Liver (tissue), 9 donors: ENCODE results near the gene TMEM97. TPM values are rescaled to one million over a fixed set of nuclear protein-coding genes. Genes with fewer than 3 reads are reported as not detected.

Experiments used
- DNase-seq: peaks from one replicate; pipeline ENCODE4 v3.0.0-alpha.2; 2017; ENCODE audit warnings: low spot score
- H3K27ac ChIP-seq, 2 donors: one replicate each; pipeline ENCODE4 v1.7.0; 2013; ENCODE audit warnings: inconsistent platforms in 2 of 2, low read length in 2 of 2, control low read depth in 1 of 2, low read depth in 1 of 2, mild to moderate bottlenecking in 1 of 2
- H3K27me3 ChIP-seq, 4 donors: one replicate each; pipeline versions ENCODE4 v1.6.1 to v1.7.0; 2013; ENCODE audit warnings: low read length in 3 of 4, inconsistent platforms in 1 of 4, mild to moderate bottlenecking in 1 of 4, moderate library complexity in 1 of 4; ENCODE audit not compliant: control insufficient read depth in 4 of 4, insufficient read depth in 4 of 4
- H3K36me3 ChIP-seq, 4 donors: one replicate each; pipeline versions ENCODE4 v1.6.1 to v1.7.0; 2013; ENCODE audit warnings: low read length in 3 of 4, mild to moderate bottlenecking in 3 of 4, low read depth in 1 of 4, moderate library complexity in 1 of 4; ENCODE audit not compliant: control insufficient read depth in 4 of 4, insufficient read depth in 3 of 4
- H3K4me1 ChIP-seq, 4 donors: one replicate each; pipeline versions ENCODE4 v1.6.1 to v1.7.0; 2013; ENCODE audit warnings: low read length in 3 of 4, mild to moderate bottlenecking in 3 of 4, moderate library complexity in 1 of 4; ENCODE audit not compliant: control insufficient read depth in 4 of 4, insufficient read depth in 4 of 4
- H3K4me3 ChIP-seq, 3 donors: one replicate each; pipeline versions ENCODE4 v1.6.1 to v1.7.0; 2013; ENCODE audit warnings: low read length in 3 of 3, control low read depth in 1 of 3, low read depth in 1 of 3, mild to moderate bottlenecking in 1 of 3
- H3K9ac ChIP-seq, 2 donors: one replicate each; pipeline ENCODE4 v1.7.0; 2013; ENCODE audit warnings: low read length in 2 of 2, mild to moderate bottlenecking in 2 of 2, moderate library complexity in 2 of 2, control low read depth in 1 of 2, low read depth in 1 of 2
- H3K9me3 ChIP-seq, 4 donors: one replicate each; pipeline versions ENCODE4 v1.6.1 to v1.7.0; 2013; ENCODE audit warnings: low read length in 3 of 4; ENCODE audit not compliant: control insufficient read depth in 4 of 4
- EGR1 ChIP-seq, 2 donors: IDR thresholded peaks; 2 replicates each; pipeline ENCODE4 v1.6.1; 2016 to 2018; ENCODE audit warnings: antibody characterized with exemption in 2 of 2, low read depth in 2 of 2
- FOXA1 ChIP-seq: IDR thresholded peaks from 2 replicates; pipeline ENCODE4 v1.6.1; 2016; ENCODE audit warnings: antibody characterized with exemption
- FOXA2 ChIP-seq: IDR thresholded peaks from 2 replicates; pipeline ENCODE4 v1.6.1; 2016; ENCODE audit warnings: antibody characterized with exemption
- GABPA ChIP-seq, 2 donors: IDR thresholded peaks in 1 of 2; conservative IDR thresholded peaks in 1 of 2; 2 replicates each; pipeline ENCODE4 v1.6.1; 2016; ENCODE audit warnings: antibody characterized with exemption in 2 of 2, mild to moderate bottlenecking in 1 of 2, moderate library complexity in 1 of 2
- HNF4A ChIP-seq, 2 donors: conservative IDR thresholded peaks; 2 replicates each; pipeline ENCODE4 v1.6.1; 2016; ENCODE audit warnings: antibody characterized with exemption in 2 of 2, mild to moderate bottlenecking in 2 of 2
- HNF4G ChIP-seq: IDR thresholded peaks from 2 replicates; pipeline ENCODE4 v1.6.1; 2016; ENCODE audit warnings: antibody characterized with exemption
- JUND ChIP-seq, 2 donors: IDR thresholded peaks; 2 replicates each; pipeline ENCODE4 v1.6.1; 2016; ENCODE audit warnings: antibody characterized with exemption in 2 of 2
- RAD21 ChIP-seq, 2 donors: IDR thresholded peaks; 2 replicates each; pipeline ENCODE4 v1.6.1; 2016; ENCODE audit warnings: antibody characterized with exemption in 2 of 2, mild to moderate bottlenecking in 2 of 2
- RXRA ChIP-seq, 2 donors: IDR thresholded peaks; 2 replicates each; pipeline ENCODE4 v1.6.1; 2017 to 2018; ENCODE audit warnings: antibody characterized with exemption in 2 of 2, mild to moderate bottlenecking in 1 of 2
- SP1 ChIP-seq: IDR thresholded peaks from 2 replicates; pipeline ENCODE4 v1.6.1; 2018; ENCODE audit warnings: antibody characterized with exemption, mild to moderate bottlenecking
- TAF1 ChIP-seq: conservative IDR thresholded peaks from 2 replicates; pipeline ENCODE4 v1.6.1; 2016; ENCODE audit warnings: antibody characterized with exemption, mild to moderate bottlenecking
- WGBS: extraction: QIAGEN DNeasy Blood & Tissue Kit; methylation state at CpG from one replicate; pipeline ENCODE4 v1.1.7; 2013; 5-methylcytosine and 5-hydroxymethylcytosine counted together
- polyA plus RNA-seq, 2 donors: library from polyadenylated mRNA; stranded (reverse) in 1 of 2; unstranded in 1 of 2; fragments of 200-250 nt in 1 of 2; fragments of >200 nt in 1 of 2; fragmentation: Nextera tagmentation in 1 of 2; extraction: Ambion mirVana in 1 of 2; gene quantifications; one replicate each; pipeline versions ENCODE4 v1.2.1 to v1.2.3, GENCODE V29; 2013 to 2015
- total RNA-seq, 2 donors: library from RNA; depleted of rRNA; stranded (reverse); fragments of >200 nt; gene quantifications; one replicate each; pipeline ENCODE4 v1.2.3, GENCODE V29; 2014
- TF ChIP-seq, protein P1 (sequence below): fragments of 150-350 bp; IDR thresholded peaks from 2 replicates; pipeline ENCODE4 v1.5.1; 2017; ENCODE audit warnings: improper control_type of control experiment, low read depth, low read length; ENCODE audit not compliant: missing input control
- TF ChIP-seq, protein P2 (sequence below): IDR thresholded peaks from 2 replicates; pipeline ENCODE4 v1.6.1; 2016; ENCODE audit warnings: antibody characterized with exemption
- donor health status: healthy.
- donor health status: healthy.
- donor health status: healthy.
- donor health status: healthy.
- donor health status: healthy.

TMEM97 gene
- total and polyA plus RNA-seq, 4 donors = 29.5 to 90.2 (median 63.5) TPM

DNA sequence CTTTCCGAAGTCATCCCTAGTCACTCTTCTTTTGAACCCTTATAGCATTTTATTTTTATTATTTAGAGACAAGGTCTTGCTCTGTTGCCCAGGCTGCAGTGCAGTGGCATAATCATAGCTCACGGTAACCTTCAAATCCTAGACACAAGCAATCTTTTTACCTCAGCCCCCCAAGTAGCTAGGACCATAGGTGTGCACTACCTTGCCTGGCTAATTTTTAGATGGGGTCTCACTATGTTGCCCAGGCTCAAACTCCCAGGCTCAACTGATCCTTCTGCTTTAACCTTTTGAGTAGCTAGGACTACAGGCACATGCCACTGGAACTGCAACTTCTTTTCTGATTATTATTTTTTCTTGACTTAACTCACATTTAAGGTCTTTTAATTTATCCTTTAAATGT, 33.0 kb upstream of the TMEM97 start:
- H3K9me3 ChIP-seq = no peaks in the 10 kb centered on the region
- H3K4me1 ChIP-seq = no peaks in the 10 kb centered on the region
- H3K36me3 ChIP-seq = no peaks in the 10 kb centered on the region
- no peak overlapping the region for H3K4me3 ChIP-seq
- no peak for DNase-seq
- H3K9ac ChIP-seq = no peak overlapping the region
- no peak for TF ChIP-seq GABPA (IDR thresholded peaks at IDR 0.05 in 1 of 2, conservative IDR thresholded peaks at IDR 0.05 in 1 of 2)
- TF ChIP-seq TAF1 = no peak
- TF ChIP-seq, protein P1, sequence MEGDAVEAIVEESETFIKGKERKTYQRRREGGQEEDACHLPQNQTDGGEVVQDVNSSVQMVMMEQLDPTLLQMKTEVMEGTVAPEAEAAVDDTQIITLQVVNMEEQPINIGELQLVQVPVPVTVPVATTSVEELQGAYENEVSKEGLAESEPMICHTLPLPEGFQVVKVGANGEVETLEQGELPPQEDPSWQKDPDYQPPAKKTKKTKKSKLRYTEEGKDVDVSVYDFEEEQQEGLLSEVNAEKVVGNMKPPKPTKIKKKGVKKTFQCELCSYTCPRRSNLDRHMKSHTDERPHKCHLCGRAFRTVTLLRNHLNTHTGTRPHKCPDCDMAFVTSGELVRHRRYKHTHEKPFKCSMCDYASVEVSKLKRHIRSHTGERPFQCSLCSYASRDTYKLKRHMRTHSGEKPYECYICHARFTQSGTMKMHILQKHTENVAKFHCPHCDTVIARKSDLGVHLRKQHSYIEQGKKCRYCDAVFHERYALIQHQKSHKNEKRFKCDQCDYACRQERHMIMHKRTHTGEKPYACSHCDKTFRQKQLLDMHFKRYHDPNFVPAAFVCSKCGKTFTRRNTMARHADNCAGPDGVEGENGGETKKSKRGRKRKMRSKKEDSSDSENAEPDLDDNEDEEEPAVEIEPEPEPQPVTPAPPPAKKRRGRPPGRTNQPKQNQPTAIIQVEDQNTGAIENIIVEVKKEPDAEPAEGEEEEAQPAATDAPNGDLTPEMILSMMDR = no peak
- TF ChIP-seq FOXA1 = no peak
- TF ChIP-seq, protein P2, sequence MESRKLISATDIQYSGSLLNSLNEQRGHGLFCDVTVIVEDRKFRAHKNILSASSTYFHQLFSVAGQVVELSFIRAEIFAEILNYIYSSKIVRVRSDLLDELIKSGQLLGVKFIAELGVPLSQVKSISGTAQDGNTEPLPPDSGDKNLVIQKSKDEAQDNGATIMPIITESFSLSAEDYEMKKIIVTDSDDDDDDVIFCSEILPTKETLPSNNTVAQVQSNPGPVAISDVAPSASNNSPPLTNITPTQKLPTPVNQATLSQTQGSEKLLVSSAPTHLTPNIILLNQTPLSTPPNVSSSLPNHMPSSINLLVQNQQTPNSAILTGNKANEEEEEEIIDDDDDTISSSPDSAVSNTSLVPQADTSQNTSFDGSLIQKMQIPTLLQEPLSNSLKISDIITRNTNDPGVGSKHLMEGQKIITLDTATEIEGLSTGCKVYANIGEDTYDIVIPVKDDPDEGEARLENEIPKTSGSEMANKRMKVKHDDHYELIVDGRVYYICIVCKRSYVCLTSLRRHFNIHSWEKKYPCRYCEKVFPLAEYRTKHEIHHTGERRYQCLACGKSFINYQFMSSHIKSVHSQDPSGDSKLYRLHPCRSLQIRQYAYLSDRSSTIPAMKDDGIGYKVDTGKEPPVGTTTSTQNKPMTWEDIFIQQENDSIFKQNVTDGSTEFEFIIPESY = no peak
- no peak for TF ChIP-seq FOXA2
- no peak for TF ChIP-seq JUND (IDR thresholded peaks at IDR 0.05)
- no peak for TF ChIP-seq HNF4A (conservative IDR thresholded peaks at IDR 0.05)
- TF ChIP-seq RXRA (IDR thresholded peaks at IDR 0.05) = no peak
- TF ChIP-seq SP1 = no peak
- WGBS = 98% methylated on average over 2 of the region's 2 CpGs
- no peak overlapping the region for H3K27ac ChIP-seq
- H3K27me3 ChIP-seq = no peaks in the 10 kb centered on the region

DNA sequence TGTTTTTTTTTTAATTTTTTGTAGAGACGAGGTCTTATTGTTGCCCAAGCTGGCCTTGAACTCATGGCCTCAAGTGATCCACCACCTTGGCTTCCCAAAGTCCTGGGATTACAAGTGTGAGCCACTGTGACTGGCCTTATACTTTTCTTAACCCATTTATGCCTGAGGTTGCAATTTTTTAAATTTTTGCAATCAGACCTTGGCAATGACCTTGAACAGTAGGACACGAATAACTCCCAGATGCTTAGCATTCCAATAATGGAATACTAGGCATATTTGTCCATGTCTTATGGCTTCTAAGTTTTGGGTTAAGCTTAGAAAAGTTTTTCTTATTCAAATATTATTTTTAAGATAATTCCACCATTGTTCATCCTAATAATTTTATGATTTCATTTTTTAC, 28.3 kb upstream of the TMEM97 start:
- TF ChIP-seq, protein P1 = no peak
- TF ChIP-seq RXRA (IDR thresholded peaks at IDR 0.05) (no peak), HNF4A (conservative IDR thresholded peaks at IDR 0.05) (no peak), EGR1 (IDR thresholded peaks at IDR 0.05; ENCODE audit: low read depth in 2 of 2) (no peak), RAD21 (IDR thresholded peaks at IDR 0.05) (no peak), HNF4G (no peak), GABPA (IDR thresholded peaks at IDR 0.05 in 1 of 2, conservative IDR thresholded peaks at IDR 0.05 in 1 of 2) (no peak)
- TF ChIP-seq, protein P2 = no peak
- no peaks in the 10 kb centered on the region for H3K9me3 ChIP-seq
- H3K27ac ChIP-seq = no peak overlapping the region
- H3K4me3 ChIP-seq = no peak overlapping the region
- no peaks in the 10 kb centered on the region for H3K4me1 ChIP-seq
- H3K36me3 ChIP-seq = no peaks in the 10 kb centered on the region
- WGBS = 81% methylated on average over 2 of the region's 2 CpGs
- no peak overlapping the region for H3K9ac ChIP-seq
- no peaks in the 10 kb centered on the region for H3K27me3 ChIP-seq
- no peak for DNase-seq
